HG03103 (cell line): ENCODE measurements around the gene STIM1.
"Not testable (repeated sequence)": the region's sequence is repeated elsewhere in the genome, so short reads cannot be mapped to it uniquely, and the experiment has no call there.

ENCODE experiments used
- ATAC-seq: cut with Tn5 transposase; IDR thresholded peaks from one replicate; pipeline ENCODE4 v1.9.1; 2021; ENCODE audit warnings: low read depth; ENCODE audit not compliant: unreplicated experiment

The STIM1 gene

GRCh38 chr11:3853899-3854659, 1.4 kb upstream of the STIM1 start:
- ATAC-seq: peak; percentile 32

GRCh38 chr11:3854660-3854976, 846 bp upstream of the STIM1 start:
- no peak for ATAC-seq

GRCh38 chr11:3855808-3856491, 486 bp downstream of the STIM1 start:
- peak; percentile 10 for ATAC-seq

- no peak for ATAC-seq
These were observed 1.5 kb downstream of the STIM1 start for GRCh38 chr11:3856856-3857553.

GRCh38 chr11:3857628-3858027, 2.2 kb downstream of the STIM1 start:
- ATAC-seq: no peak

GRCh38 chr11:3859373-3859881, 4.0 kb downstream of the STIM1 start:
- peak; percentile 37 for ATAC-seq

GRCh38 chr11:3860375-3860774, 4.9 kb downstream of the STIM1 start:
- no peak for ATAC-seq

GRCh38 chr11:3860898-3861393, 5.5 kb downstream of the STIM1 start:
- not testable (repeated sequence) for ATAC-seq

GRCh38 chr11:3861683-3862082, 6.2 kb downstream of the STIM1 start:
- no peak for ATAC-seq

- no peak for ATAC-seq
These were observed 10.1 kb downstream of the STIM1 start for GRCh38 chr11:3865388-3866193.

- no peak for ATAC-seq
These were observed 10.7 kb downstream of the STIM1 start for GRCh38 chr11:3866206-3866605.

GRCh38 chr11:3866836-3867208, 11.4 kb downstream of the STIM1 start:
- ATAC-seq: no peak

- peak; percentile 53 for ATAC-seq
These were observed 12.0 kb downstream of the STIM1 start for GRCh38 chr11:3867209-3868091.

GRCh38 chr11:3873712-3874349, 18.4 kb downstream of the STIM1 start:
- no peak for ATAC-seq

GRCh38 chr11:3876613-3877012, 21.1 kb downstream of the STIM1 start:
- ATAC-seq: no peak

- ATAC-seq: no peak
These were observed 22.1 kb downstream of the STIM1 start for GRCh38 chr11:3877364-3878257.

- no peak for ATAC-seq
These were observed 22.8 kb downstream of the STIM1 start for GRCh38 chr11:3878258-3878584.
